Small intestine (tissue), 7 donors: Measurements from ENCODE around the gene ASZ1. TPM values are rescaled to one million over a fixed set of nuclear protein-coding genes. Genes with fewer than 3 reads are reported as not detected.
A peak's percentile ranks its signal among the peaks of the same experiment; 100 is the strongest.

ENCODE experiments used
- DNase-seq, 2 donors: peaks; one replicate each; pipeline versions ENCODE4 v3.0.0 to v3.0.0-alpha.2; 2013
- FAIRE-seq: peaks from 2 replicates; lab custom pipeline; 2012; peaks lifted over from hg19 to GRCh38; lab: Jason Lieb, UNC
- H3K27ac ChIP-seq, 3 donors: one replicate each; pipeline ENCODE4 v1.5.1; 2013; ENCODE audit warnings: low read length in 2 of 3, mild to moderate bottlenecking in 2 of 3, control low read depth in 1 of 3, inconsistent platforms in 1 of 3, low read depth in 1 of 3, moderate library complexity in 1 of 3
- H3K27me3 ChIP-seq, 3 donors: one replicate each; pipeline ENCODE4 v1.6.1; 2013; ENCODE audit warnings: low read length in 3 of 3, inconsistent platforms in 1 of 3; ENCODE audit not compliant: control insufficient read depth in 3 of 3, insufficient read depth in 3 of 3
- H3K36me3 ChIP-seq, 3 donors: one replicate each; pipeline ENCODE4 v1.6.1; 2013; ENCODE audit warnings: low read length in 3 of 3, inconsistent platforms in 1 of 3, low read depth in 1 of 3, mild to moderate bottlenecking in 1 of 3, moderate library complexity in 1 of 3; ENCODE audit not compliant: control insufficient read depth in 3 of 3, insufficient read depth in 2 of 3
- H3K4me1 ChIP-seq, 3 donors: one replicate each; pipeline ENCODE4 v1.6.1; 2013; ENCODE audit warnings: low read length in 2 of 3, inconsistent platforms in 1 of 3, low read depth in 1 of 3, mild to moderate bottlenecking in 1 of 3, moderate library complexity in 1 of 3; ENCODE audit not compliant: control insufficient read depth in 3 of 3, insufficient read depth in 2 of 3
- H3K4me3 ChIP-seq, 3 donors: one replicate each; pipeline ENCODE4 v1.5.1; 2013; ENCODE audit warnings: low read length in 3 of 3, control low read depth in 1 of 3, inconsistent platforms in 1 of 3, low read depth in 1 of 3, mild to moderate bottlenecking in 1 of 3, moderate library complexity in 1 of 3
- H3K9me3 ChIP-seq, 2 donors: one replicate each; pipeline ENCODE4 v1.6.1; 2013; ENCODE audit warnings: low read depth in 1 of 2, low read length in 1 of 2; ENCODE audit not compliant: control insufficient read depth in 2 of 2, insufficient read depth in 1 of 2
- WGBS, 3 donors: extraction: QIAGEN DNeasy Blood & Tissue Kit; methylation state at CpG; one replicate each; pipeline ENCODE4 v1.1.7; 2013; 5-methylcytosine and 5-hydroxymethylcytosine counted together
- polyA plus RNA-seq, 4 donors: library from polyadenylated mRNA; stranded (reverse) in 3 of 4; unstranded in 1 of 4; fragments of 200-250 nt in 3 of 4; fragments of 120-200 nt in 1 of 4; gene quantifications; one replicate each; pipeline versions ENCODE4 v1.2.1 to v1.2.3, GENCODE V29; 2013
- donor health status: healthy with polysubstance abuse.
- donor health status: control.
- donor health status: control.
- donor health status: Bipolar disorder and iron deficiency.
- donor health status: healthy.

Gene ASZ1
- polyA plus RNA-seq, 4 donors: not detected

DNA sequence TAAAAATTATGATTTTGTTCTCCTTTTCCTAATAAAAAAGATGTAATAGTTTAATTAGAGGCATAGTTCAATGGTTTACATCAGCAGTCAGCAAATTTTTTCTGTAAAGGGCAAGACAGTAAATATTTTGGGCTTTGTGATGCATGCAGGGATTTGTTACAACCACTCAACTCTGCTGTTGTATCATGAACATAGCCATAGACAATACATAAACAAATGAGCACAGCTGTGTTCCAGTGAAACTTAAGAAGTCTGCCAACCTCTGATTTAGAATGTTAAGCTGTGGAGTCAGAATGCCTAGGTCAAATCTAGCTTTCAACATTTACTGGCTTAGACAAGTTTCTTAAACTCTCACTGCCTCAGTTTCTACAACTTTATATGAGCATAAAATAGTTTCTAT, 31.6 kb downstream of the ASZ1 start:
- FAIRE-seq: no peak
- no peaks in the 10 kb centered on the region for H3K4me1 ChIP-seq

GRCh38 chr7:117393781-117394180, 33.5 kb downstream of the ASZ1 start:
- Histone ChIP-seq H3K9me3 (peaks cover 0 to 7% of the 10 kb centered on the region in 2 donors), H3K4me1 (no peaks in the 10 kb centered on the region), H3K36me3 (no peaks in the 10 kb centered on the region), H3K4me3 (no peak overlapping the region), H3K27me3 (no peaks in the 10 kb centered on the region), H3K27ac (no peak overlapping the region)
- FAIRE-seq (no peak), DNase-seq (no peak)
- WGBS, 3 donors: 55 to 79% (median 60%) methylated on average over 1 of the region's 1 CpG

More for the DNA sequence above, 31.6 kb downstream of the ASZ1 start:
- H3K9me3 ChIP-seq: no peaks in the 10 kb centered on the region
- DNase-seq: no peak
- no peaks in the 10 kb centered on the region for H3K27me3 ChIP-seq
- H3K36me3 ChIP-seq: no peaks in the 10 kb centered on the region
- H3K27ac ChIP-seq: no peak overlapping the region
- H3K4me3 ChIP-seq: no peak overlapping the region

GRCh38 chr7:117389871-117390270, 37.4 kb downstream of the ASZ1 start:
- Histone ChIP-seq H3K27me3 (no peaks in the 10 kb centered on the region), H3K36me3 (no peaks in the 10 kb centered on the region), H3K4me1 (no peaks in the 10 kb centered on the region), H3K9me3 (peaks cover 0 to 7% of the 10 kb centered on the region in 2 donors), H3K27ac (no peak overlapping the region), H3K4me3 (no peak overlapping the region)
- WGBS, 3 donors: 97 to 99% (median 98%) methylated on average over 3 of the region's 3 CpGs
- no peak for FAIRE-seq
- DNase-seq: no peak

GRCh38 chr7:117386110-117386706, 41.1 kb downstream of the ASZ1 start:
- WGBS, 3 donors: 70 to 83% (median 81%) methylated on average over 1 of the region's 1 CpG
- DNase-seq (no peak), FAIRE-seq (no peak)
- Histone ChIP-seq H3K4me1 (no peaks in the 10 kb centered on the region), H3K27ac (no peak overlapping the region), H3K27me3 (no peaks in the 10 kb centered on the region), H3K4me3 (no peak overlapping the region), H3K9me3 (peaks cover 0 to 7% of the 10 kb centered on the region in 2 donors), H3K36me3 (no peaks in the 10 kb centered on the region)

DNA sequence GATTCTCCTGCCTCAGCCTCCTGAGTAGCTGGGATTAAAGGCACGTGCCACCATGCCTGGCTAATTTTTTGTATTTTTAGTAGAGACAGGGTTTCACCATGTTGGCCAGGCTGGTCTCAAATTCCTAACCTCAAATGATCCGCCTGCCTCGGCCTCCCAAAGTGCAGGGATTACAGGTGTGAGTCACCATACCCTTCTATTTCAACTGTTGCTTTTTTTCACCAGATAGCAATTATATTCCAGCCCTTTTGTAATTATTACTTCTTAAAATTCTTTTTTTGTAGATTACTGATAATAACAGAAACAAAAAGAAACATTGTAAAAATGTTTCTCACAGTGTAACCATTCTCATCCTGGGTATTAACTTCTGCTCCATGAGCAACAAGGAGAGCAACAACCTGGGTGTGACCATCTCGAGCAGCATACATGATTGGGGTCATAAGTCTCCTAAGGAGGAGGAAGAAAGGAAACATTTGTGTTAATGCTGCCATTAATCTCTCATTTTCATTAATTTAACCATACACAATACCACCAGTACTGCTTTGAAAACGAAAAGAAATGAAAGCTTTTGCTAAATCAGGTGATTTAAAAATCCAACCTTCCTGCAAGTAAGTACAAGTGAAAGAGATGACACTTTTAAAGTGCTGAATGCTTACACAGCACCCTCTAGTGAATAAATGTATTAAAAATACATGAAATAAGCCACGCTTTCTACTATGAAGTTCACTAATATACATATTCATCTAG, 41.8 kb downstream of the ASZ1 start:
- Histone ChIP-seq H3K9me3 (peaks cover 0 to 7% of the 10 kb centered on the region in 2 donors), H3K27ac (no peak overlapping the region), H3K36me3 (no peaks in the 10 kb centered on the region), H3K27me3 (no peaks in the 10 kb centered on the region), H3K4me3 (no peak overlapping the region), H3K4me1 (no peaks in the 10 kb centered on the region)
- DNase-seq (peak; percentile 59 to 61), FAIRE-seq (no peak)
- 25 to 42% (median 27%) methylated on average over 6 of the region's 6 CpGs for WGBS, 3 donors

- Histone ChIP-seq H3K4me1 (no peaks in the 10 kb centered on the region), H3K27me3 (no peaks in the 10 kb centered on the region), H3K36me3 (no peaks in the 10 kb centered on the region), H3K4me3 (no peak overlapping the region), H3K27ac (no peak overlapping the region), H3K9me3 (peaks cover 0 to 3% of the 10 kb centered on the region in 2 donors)
- FAIRE-seq (no peak), DNase-seq (peak; percentile 3 to 19)
- 54 to 59% (median 58%) methylated on average over 5 of the region's 5 CpGs for WGBS, 3 donors
These were observed 42.5 kb downstream of the ASZ1 start for GRCh38 chr7:117384688-117385362.

DNA sequence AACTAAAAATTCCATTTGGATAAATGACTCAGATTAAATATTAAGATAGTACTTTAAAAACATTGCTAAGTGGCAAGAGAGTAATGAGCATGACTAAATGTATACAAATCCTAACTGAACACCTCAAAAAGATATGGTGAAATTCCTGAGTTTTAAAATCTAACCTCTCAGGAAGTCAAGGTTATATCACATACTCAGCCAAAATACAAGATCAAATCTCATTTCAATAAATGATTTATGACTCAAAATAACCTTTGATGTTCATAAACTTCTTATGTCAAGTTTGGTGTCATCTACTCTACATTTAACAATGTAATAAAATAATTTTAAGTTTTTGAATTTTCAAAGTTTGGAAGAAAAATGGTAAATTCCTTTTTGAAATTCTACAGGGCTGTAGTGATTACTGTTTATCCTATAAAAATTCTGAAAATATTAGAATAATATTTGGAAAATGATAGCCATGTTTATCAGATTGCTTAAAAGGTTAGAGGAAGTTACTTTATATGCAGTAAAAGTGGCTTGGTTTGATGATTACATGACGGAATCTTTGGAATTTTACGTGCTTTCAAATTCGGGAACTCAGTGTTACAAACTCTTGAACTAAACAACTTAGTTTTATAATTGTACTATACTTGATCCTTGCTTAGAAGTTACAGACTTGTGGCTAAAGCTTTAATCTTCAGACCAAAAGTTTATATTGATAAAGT, 43.7 kb downstream of the ASZ1 start:
- 49 to 61% (median 60%) methylated on average over 3 of the region's 3 CpGs for WGBS, 3 donors
- H3K36me3 ChIP-seq: no peaks in the 10 kb centered on the region
- H3K27me3 ChIP-seq: no peaks in the 10 kb centered on the region
- DNase-seq: no peak
- no peak overlapping the region for H3K4me3 ChIP-seq
- no peak overlapping the region for H3K27ac ChIP-seq
- no peak for FAIRE-seq
- no peaks in the 10 kb centered on the region for H3K9me3 ChIP-seq
- H3K4me1 ChIP-seq: no peaks in the 10 kb centered on the region

DNA sequence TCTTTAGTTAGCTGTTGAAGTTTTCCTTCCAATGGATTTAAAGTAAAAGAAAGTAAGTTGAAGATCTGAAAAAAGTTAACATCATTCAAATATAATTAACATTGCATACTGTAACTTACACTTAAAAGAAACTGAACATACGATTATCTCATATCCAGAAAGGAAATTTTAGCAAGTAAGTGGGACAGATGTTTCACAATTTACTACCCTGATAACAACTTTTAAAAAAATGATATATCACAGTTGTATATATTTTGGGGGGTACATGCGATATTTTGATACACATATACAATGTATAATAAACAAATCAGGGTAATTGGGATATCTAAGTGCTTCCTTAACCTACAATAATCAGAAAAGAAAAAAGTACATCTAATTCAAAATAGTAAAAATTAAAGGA, 44.2 kb downstream of the ASZ1 start:
- H3K27me3 ChIP-seq: no peaks in the 10 kb centered on the region
- FAIRE-seq (no peak), DNase-seq (no peak)
- no peaks in the 10 kb centered on the region for H3K9me3 ChIP-seq
- WGBS, 3 donors: 66 to 73% (median 68%) methylated on average over 2 of the region's 2 CpGs
- H3K27ac ChIP-seq: no peak overlapping the region
- no peak overlapping the region for H3K4me3 ChIP-seq
- no peaks in the 10 kb centered on the region for H3K36me3 ChIP-seq
- no peaks in the 10 kb centered on the region for H3K4me1 ChIP-seq
